OCI-LY3 (cell line): ENCODE results near the gene HECW1.

ENCODE experiments used
- H2AFZ ChIP-seq: fragments of 200-600, 300-600 bp; shearing (Covaris generic); 2 replicates; pipeline ENCODE4 v1.6.0; 2014; ENCODE audit warnings: antibody characterized with exemption, low read depth, low read length
- H3K27ac ChIP-seq: fragments of 200-600, 300-600 bp; sonication (generic); 2 replicates; pipeline ENCODE4 v1.5.1; 2014; ENCODE audit warnings: mild to moderate bottlenecking, low read length, moderate library complexity, mixed read lengths
- H3K27me3 ChIP-seq: fragments of 200-600, 300-600 bp; sonication (generic); 2 replicates; pipeline ENCODE4 v1.6.1; 2014; ENCODE audit warnings: low read depth, low read length, mixed read lengths
- H3K36me3 ChIP-seq: fragments of 200-600, 300-600 bp; sonication (generic); replicated peaks from 2 replicates; pipeline ENCODE3; 2014; ENCODE audit warnings: low read depth, low read length, mixed read lengths
- H3K4me1 ChIP-seq: fragments of 300-600, 200-600 bp; sonication (generic); 2 replicates; pipeline ENCODE4 v1.6.1; 2014; ENCODE audit warnings: low read length, mixed read lengths
- H3K4me2 ChIP-seq: fragments of 200-600, 300-600 bp; sonication (generic); 2 replicates; pipeline ENCODE4 v1.6.1; 2014; ENCODE audit warnings: low read length, mixed read lengths
- H3K4me3 ChIP-seq: fragments of 300-600, 200-600 bp; sonication (generic); 2 replicates; pipeline ENCODE4 v1.5.1; 2014; ENCODE audit warnings: antibody characterized with exemption, mild to moderate bottlenecking, low read length, moderate library complexity
- H3K79me2 ChIP-seq: fragments of 300-600, 200-600 bp; shearing (Covaris generic); 2 replicates; pipeline ENCODE4 v1.6.1; 2014; ENCODE audit warnings: mild to moderate bottlenecking, low read length, mixed read lengths
- H3K9ac ChIP-seq: fragments of 300-600, 200-600 bp; shearing (Covaris generic); 2 replicates; pipeline ENCODE4 v1.6.0; 2014; ENCODE audit warnings: mild to moderate bottlenecking, low read length, moderate library complexity
- H3K9me3 ChIP-seq: fragments of 200-600, 300-600 bp; shearing (Covaris generic); 2 replicates; pipeline ENCODE4 v1.6.1; 2014; ENCODE audit warnings: low read length, mixed read lengths; ENCODE audit not compliant: insufficient read depth
- H4K20me1 ChIP-seq: fragments of 200-600, 300-600 bp; sonication (generic); 2 replicates; pipeline ENCODE4 v1.6.1; 2016; ENCODE audit warnings: low read length, mixed read lengths; ENCODE audit not compliant: insufficient read depth
- CTCF ChIP-seq: fragments of 200-600, 300-600 bp; sonication (generic); IDR thresholded peaks from 2 replicates; pipeline ENCODE4 v1.5.1; 2014; ENCODE audit warnings: antibody characterized with exemption, low read length, low read depth
- EZH2phosphoT487 ChIP-seq: fragments of 200-600 bp; shearing (Covaris generic); IDR thresholded peaks from 2 replicates; pipeline ENCODE4 v1.6.1; 2018; ENCODE audit warnings: antibody characterized with exemption, mixed run types, low read depth

The HECW1 gene

GRCh38 chr7:43244232-43244631 is 131.8 kb downstream of the HECW1 start:
- Histone ChIP-seq H3K4me3 (no peak overlapping the region), H2AFZ (no peak overlapping the region), H3K36me3 (no peaks in the 10 kb centered on the region), H3K27me3 (no peaks in the 10 kb centered on the region), H3K79me2 (no peaks in the 10 kb centered on the region), H3K4me1 (peaks cover 7% of the 10 kb centered on the region), H3K27ac (no peak overlapping the region), H3K9ac (no peak overlapping the region), H4K20me1 (no peaks in the 10 kb centered on the region), H3K4me2 (no peak overlapping the region), H3K9me3 (no peaks in the 10 kb centered on the region)
- no peak for TF ChIP-seq EZH2phosphoT487
- TF ChIP-seq CTCF = no peak

- no peaks in the 10 kb centered on the region for H3K27me3 ChIP-seq
- H3K79me2 ChIP-seq = no peaks in the 10 kb centered on the region
- no peak overlapping the region for H3K4me3 ChIP-seq
- no peak overlapping the region for H2AFZ ChIP-seq
- TF ChIP-seq EZH2phosphoT487 (no peak), CTCF (no peak)
- H3K4me2 ChIP-seq = no peak overlapping the region
- H3K4me1 ChIP-seq = peaks cover 7% of the 10 kb centered on the region
- H3K9ac ChIP-seq = no peak overlapping the region
- no peaks in the 10 kb centered on the region for H4K20me1 ChIP-seq
- H3K36me3 ChIP-seq = no peaks in the 10 kb centered on the region
- H3K9me3 ChIP-seq = no peaks in the 10 kb centered on the region
- no peak overlapping the region for H3K27ac ChIP-seq
Measured at GRCh38 chr7:43244784-43245183, 132.3 kb downstream of the HECW1 start.

- Histone ChIP-seq H3K4me2 (no peak overlapping the region), H3K9me3 (no peaks in the 10 kb centered on the region), H3K27me3 (no peaks in the 10 kb centered on the region), H3K79me2 (no peaks in the 10 kb centered on the region), H2AFZ (no peak overlapping the region), H3K36me3 (no peaks in the 10 kb centered on the region), H4K20me1 (no peaks in the 10 kb centered on the region), H3K9ac (no peak overlapping the region), H3K4me1 (no peaks in the 10 kb centered on the region), H3K4me3 (no peak overlapping the region), H3K27ac (no peak overlapping the region)
- TF ChIP-seq EZH2phosphoT487 = no peak
- TF ChIP-seq CTCF = no peak
Measured at GRCh38 chr7:43247757-43248156, 135.3 kb downstream of the HECW1 start.

- Histone ChIP-seq H3K4me1 (no peaks in the 10 kb centered on the region), H3K9ac (no peak overlapping the region), H4K20me1 (no peaks in the 10 kb centered on the region), H3K79me2 (no peaks in the 10 kb centered on the region), H3K27me3 (no peaks in the 10 kb centered on the region), H3K36me3 (no peaks in the 10 kb centered on the region), H3K4me2 (no peak overlapping the region), H3K4me3 (no peak overlapping the region), H3K9me3 (no peaks in the 10 kb centered on the region), H3K27ac (no peak overlapping the region), H2AFZ (no peak overlapping the region)
- TF ChIP-seq EZH2phosphoT487 (no peak), CTCF (no peak)
Measured at GRCh38 chr7:43248553-43248952, 136.1 kb downstream of the HECW1 start.
